GM20000 (cell line): ENCODE results near the gene TMEM107.
"Not testable (repeated sequence)": the region's sequence is repeated elsewhere in the genome, so short reads cannot be mapped to it uniquely, and the experiment has no call there.

Source experiments
- DNase-seq: peaks from one replicate; pipeline ENCODE4 v3.0.0; 2012; ENCODE audit warnings: low spot score
- CTCF ChIP-seq: IDR thresholded peaks from 2 replicates; pipeline ENCODE4 v1.5.1; 2012; ENCODE audit warnings: mild to moderate bottlenecking, control low read depth; ENCODE audit errors: extremely low read depth, missing control alignments

The TMEM107 gene

GRCh38 chr17:8173871-8174322 is 2.3 kb downstream of the TMEM107 start:
- no peak for TF ChIP-seq CTCF
- no peak for DNase-seq

GRCh38 chr17:8173056-8173870 is 2.9 kb downstream of the TMEM107 start:
- peak; percentile 82 for DNase-seq
- TF ChIP-seq CTCF: no peak

- DNase-seq: not testable (repeated sequence)
Observed at GRCh38 chr17:8170186-8170585, 6.0 kb downstream of the TMEM107 start.

GRCh38 chr17:8167526-8167925 is 8.7 kb downstream of the TMEM107 start:
- no peak for DNase-seq
- TF ChIP-seq CTCF: no peak

- no peak for TF ChIP-seq CTCF
- no peak for DNase-seq
Observed at GRCh38 chr17:8166731-8167130, 9.4 kb downstream of the TMEM107 start.

- no peak for TF ChIP-seq CTCF
- no peak for DNase-seq
Observed at GRCh38 chr17:8164815-8165131, 11.4 kb downstream of the TMEM107 start.

GRCh38 chr17:8163978-8164814 is 12.0 kb downstream of the TMEM107 start:
- DNase-seq: no peak
- TF ChIP-seq CTCF: no peak
